ENCODE data around the gene CCDC170.

DNA sequence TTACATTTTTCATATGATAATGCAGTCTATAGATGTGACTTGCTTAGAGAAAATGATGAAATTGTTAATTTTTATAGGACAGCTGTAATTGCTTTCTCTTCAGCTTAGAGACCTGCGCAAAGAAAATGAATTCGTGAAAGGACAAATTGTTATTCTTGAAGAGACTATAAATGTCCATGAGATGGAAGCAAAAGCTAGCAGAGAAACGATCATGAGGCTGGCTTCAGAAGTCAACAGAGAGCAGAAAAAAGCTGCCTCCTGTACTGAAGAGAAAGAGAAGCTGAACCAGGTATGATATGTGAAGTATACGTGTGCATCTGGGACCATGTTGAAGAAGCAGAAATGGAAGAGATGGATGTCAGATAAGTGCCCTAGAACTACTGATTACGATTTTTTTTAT, 54.4 kb downstream of the CCDC170 start:
- TF ChIP-seq, protein P1, sequence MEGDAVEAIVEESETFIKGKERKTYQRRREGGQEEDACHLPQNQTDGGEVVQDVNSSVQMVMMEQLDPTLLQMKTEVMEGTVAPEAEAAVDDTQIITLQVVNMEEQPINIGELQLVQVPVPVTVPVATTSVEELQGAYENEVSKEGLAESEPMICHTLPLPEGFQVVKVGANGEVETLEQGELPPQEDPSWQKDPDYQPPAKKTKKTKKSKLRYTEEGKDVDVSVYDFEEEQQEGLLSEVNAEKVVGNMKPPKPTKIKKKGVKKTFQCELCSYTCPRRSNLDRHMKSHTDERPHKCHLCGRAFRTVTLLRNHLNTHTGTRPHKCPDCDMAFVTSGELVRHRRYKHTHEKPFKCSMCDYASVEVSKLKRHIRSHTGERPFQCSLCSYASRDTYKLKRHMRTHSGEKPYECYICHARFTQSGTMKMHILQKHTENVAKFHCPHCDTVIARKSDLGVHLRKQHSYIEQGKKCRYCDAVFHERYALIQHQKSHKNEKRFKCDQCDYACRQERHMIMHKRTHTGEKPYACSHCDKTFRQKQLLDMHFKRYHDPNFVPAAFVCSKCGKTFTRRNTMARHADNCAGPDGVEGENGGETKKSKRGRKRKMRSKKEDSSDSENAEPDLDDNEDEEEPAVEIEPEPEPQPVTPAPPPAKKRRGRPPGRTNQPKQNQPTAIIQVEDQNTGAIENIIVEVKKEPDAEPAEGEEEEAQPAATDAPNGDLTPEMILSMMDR (IDR thresholded peaks at IDR 0.05; ENCODE audit: borderline replicate concordance, extremely low read depth, low read length, poor library complexity, severe bottlenecking): no peak
- TF ChIP-seq EZH2 (IDR thresholded peaks at IDR 0.05; ENCODE audit: borderline replicate concordance, low read depth, low read length, severe bottlenecking): no peak
